ENCODE data around the gene CFAP46. TPM values are rescaled to one million over a fixed set of nuclear protein-coding genes. Genes with fewer than 3 reads are reported as not detected.
"Not testable (repeated sequence)": the region's sequence is repeated elsewhere in the genome, so short reads cannot be mapped to it uniquely, and the experiment has no call there.

The CFAP46 gene
- total RNA-seq, 1 donor from 2014 or later: 0.48 TPM

DNA sequence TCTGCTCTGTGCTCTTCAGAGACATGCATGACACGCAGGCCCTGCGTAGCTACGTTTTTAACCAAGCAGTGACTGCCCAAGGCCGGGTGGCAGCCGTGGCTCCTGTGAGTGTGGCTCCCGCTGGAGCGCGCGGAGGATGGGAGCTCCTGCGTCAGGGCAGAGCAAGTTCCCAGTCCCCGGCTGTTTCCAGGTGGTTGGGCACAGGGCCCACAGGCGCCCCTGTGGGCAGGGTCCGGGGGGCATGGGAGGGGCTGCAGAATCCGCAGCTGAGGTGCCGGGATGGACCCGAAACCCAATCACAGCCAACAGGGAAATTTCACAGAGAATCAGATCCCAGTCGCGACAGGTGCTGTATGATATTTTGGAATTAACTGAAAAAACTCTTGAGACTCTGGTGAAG is 166.2 kb downstream of the CFAP46 start:
- no peak for DNase-seq (ENCODE audit: low spot score)

- no peak for DNase-seq (ENCODE audit: low spot score)
Measured at GRCh38 chr10:132774902-132775863, 167.2 kb downstream of the CFAP46 start.

DNA sequence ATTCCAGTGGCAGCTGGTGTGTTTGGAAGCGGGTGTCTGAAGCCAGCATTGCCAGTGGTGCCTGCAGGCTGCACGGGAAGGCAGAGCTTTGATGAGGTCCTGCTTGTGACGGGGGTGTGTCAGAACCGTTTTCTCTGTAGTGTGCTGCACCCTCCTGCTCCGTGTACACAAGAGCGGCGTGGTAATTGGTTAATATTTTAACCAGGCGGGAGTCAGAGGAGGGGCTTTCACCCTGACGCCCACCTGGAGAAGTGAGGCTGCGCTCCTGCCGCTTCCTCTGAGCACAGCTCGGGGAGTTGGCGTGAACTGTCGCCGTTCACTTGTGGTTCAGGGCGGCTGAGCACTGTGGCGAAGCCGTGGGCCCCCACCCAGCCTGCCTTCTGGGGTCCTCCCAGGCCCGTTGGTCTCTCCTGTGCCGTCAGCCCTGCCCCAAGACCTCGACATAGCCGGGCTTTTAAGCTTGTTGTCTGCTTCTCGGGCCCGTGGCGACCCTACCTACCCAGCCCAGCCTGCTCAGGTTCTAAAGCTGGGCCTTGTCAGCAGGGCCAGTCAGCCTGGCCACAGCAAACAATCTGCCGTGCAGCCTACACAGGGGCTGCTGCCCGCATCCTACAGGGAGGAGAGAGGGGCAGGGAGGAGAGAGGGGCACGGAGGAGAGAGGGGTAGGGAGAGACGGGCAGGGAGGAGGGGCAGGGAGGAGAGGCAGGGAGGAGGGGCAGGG is 168.0 kb downstream of the CFAP46 start:
- DNase-seq (ENCODE audit: low spot score): no peak

DNA sequence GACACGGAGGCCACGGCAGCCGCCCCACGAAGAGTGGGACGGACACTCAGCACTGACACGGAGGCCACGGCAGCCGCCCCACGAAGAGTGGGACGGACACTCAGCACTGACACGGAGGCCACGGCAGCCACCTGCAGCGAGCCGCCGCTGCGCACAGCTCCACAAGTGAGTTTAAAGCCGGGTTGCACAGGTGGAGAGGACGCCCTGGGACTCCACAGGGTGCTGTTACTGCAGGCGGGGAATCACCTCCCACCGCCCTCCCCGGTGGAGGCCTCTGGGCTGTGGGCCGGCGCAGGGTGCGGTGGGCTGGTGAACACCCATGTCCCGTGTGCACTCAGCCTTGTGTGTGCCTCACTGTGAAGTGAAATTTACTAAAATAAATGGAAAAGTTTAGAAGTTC is 169.6 kb downstream of the CFAP46 start:
- DNase-seq (ENCODE audit: low spot score): not testable (repeated sequence)

- no peak for DNase-seq (ENCODE audit: low spot score)
Measured at GRCh38 chr10:132770061-132771021, 172.0 kb downstream of the CFAP46 start.

DNA sequence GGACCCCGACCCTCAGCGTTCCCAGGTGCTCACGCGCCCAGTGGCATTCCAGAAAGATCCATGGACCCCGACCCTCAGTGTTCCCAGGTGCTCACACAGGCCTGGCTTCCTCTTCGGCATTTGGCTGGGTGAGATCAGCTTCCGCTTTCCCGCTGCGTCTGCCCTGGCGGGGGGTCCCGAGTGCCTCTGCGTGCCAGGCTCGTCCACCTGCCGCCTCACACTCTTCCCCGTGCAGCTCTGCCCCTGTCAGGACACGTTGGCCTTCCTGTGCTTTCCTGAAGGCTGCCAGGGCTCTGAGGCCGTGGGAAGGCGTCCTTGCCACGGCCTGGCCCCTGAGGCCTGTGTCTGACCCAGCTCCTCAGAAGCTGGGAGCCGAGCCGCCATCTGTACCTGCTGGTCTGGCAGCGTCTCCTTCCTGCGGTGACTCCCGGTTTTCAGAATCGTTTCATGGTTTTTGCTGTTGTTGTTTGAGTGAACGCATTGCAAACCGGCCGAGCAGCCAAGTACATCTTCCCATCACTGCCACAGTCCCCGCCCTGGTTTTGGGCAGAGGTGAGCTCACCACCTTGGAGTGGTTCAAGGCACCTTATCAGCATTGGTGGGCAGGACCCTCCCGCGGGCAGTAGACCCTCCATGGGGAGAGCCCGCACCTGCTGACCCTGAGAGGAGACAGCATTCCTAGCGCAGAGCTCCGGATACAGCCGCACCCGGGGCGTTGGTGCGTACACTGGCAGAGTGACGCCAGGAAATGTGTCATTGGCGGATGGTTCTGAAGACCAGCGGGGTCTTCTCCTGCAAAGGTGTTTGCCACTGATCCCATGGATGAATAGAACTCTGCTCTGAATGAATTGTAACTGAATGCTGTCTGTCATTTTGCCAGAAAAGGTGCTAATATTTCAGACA is 173.8 kb downstream of the CFAP46 start:
- no peak for DNase-seq (ENCODE audit: low spot score)

DNA sequence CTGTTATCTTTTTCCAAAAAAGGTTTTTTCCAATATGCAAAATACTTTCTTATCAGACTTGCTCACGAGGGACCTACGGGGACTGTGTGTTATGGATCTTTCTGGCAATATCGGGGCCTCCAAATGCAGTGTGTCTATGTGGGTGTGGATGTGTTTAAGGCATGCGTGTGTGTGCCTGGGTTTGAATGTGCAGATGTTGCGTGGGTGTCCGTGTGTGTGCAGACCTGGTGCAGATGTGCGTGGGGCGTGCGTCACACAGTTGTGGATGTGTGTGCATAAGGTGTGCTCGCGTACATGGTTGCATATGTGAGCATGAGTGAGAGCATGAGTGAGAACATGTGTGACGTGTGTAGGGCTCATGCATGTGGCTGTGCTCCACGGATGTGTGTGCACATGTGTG is 176.1 kb downstream of the CFAP46 start:
- DNase-seq (ENCODE audit: low spot score): no peak

- DNase-seq (ENCODE audit: low spot score): no peak
Measured at GRCh38 chr10:132765435-132765834, 176.9 kb downstream of the CFAP46 start.

GRCh38 chr10:132764108-132764507 is 178.3 kb downstream of the CFAP46 start:
- DNase-seq (ENCODE audit: low spot score): no peak

DNA sequence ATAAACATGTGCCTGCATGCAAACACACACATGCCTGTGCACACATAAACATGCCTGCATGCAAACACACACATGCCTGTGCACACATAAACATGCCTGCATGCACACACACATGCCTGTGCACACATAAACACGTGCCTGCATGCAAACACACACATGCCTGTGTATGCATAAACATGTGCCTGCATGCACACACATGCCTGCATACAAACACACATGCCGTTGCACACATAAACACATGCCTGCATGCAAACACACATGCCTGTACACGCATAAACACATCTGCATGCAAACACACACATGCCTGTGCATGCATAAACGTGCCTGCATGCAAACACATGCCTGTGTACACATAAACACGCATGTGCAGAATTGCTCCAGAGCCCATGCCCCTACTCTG is 178.8 kb downstream of the CFAP46 start:
- no peak for DNase-seq (ENCODE audit: low spot score)

GRCh38 chr10:132762267-132762666 is 180.1 kb downstream of the CFAP46 start:
- no peak for DNase-seq (ENCODE audit: low spot score)

GRCh38 chr10:132761395-132762060 is 180.8 kb downstream of the CFAP46 start:
- no peak for DNase-seq (ENCODE audit: low spot score)

DNA sequence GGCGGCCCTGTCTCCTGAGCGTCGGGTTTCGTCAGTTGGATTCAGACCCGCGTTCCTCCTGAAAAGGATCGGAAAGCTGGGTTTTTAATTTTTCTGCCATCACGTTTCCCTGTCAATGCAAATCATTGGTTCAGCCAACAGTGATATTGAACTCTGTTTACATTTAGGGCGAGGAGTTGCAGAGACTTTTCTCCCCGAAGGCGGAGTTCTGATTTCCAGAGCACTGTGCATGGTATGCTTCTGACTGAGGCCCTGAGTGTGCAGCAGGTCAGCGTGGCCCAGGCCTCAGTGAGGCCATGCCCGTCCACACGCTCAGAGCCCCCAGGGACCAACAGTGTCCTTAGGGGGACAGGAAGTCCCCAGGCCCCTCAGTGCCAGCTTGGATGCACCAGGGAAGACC is 183.5 kb downstream of the CFAP46 start:
- DNase-seq (ENCODE audit: low spot score): no peak

Other genes with a start within 250 kb of the CFAP46 start
- gene NKX6-2, start 156.4 kb downstream of the CFAP46 start, total RNA-seq (ENCODE audit: insufficient read depth, low replicate concordance): not detected
- not detected for gene ADGRA1, start 145.4 kb upstream of the CFAP46 start, total RNA-seq (ENCODE audit: insufficient read depth, low replicate concordance)
- gene KNDC1, start 217.6 kb upstream of the CFAP46 start, total RNA-seq (ENCODE audit: insufficient read depth, low replicate concordance): 4.8 TPM